ENCODE measurements around the gene TXN2.

The TXN2 gene

GRCh38 chr22:36492109-36492508 is 10.7 kb upstream of the TXN2 start:
- peak overlapping the region; percentile 65 for H3K4me3 ChIP-seq (ENCODE audit: low read length)
- H4K20me1 ChIP-seq (ENCODE audit: control insufficient read depth, insufficient read depth, low read depth, low read length): no peaks in the 10 kb centered on the region
- H3K27me3 ChIP-seq (ENCODE audit: control insufficient read depth, low read length): no peaks in the 10 kb centered on the region
- H3K4me2 ChIP-seq (ENCODE audit: low read length): peak overlapping the region; percentile 81
- H3K9me3 ChIP-seq (ENCODE audit: control insufficient read depth, insufficient read depth, low read length): peaks cover 4% of the 10 kb centered on the region; the same call in 1 of the 2 replicates
- H3K27ac ChIP-seq (ENCODE audit: low read depth, low read length): peak overlapping the region; percentile 88
- H3K9me2 ChIP-seq (replicated peaks; ENCODE audit: control insufficient read depth, low read length): no peaks in the 10 kb centered on the region
- H3K36me3 ChIP-seq (ENCODE audit: control insufficient read depth, low read length): peaks cover 69% of the 10 kb centered on the region
- peaks cover 36% of the 10 kb centered on the region for H3K4me1 ChIP-seq (ENCODE audit: control insufficient read depth, low read length)
- peaks cover 6% of the 10 kb centered on the region; the same call in 1 of the 2 replicates for H3K79me2 ChIP-seq (ENCODE audit: control insufficient read depth, low read length)
- peaks cover 18% of the 10 kb centered on the region for H3F3A ChIP-seq (ENCODE audit: control insufficient read depth, insufficient read depth)
- TF ChIP-seq, protein P1, sequence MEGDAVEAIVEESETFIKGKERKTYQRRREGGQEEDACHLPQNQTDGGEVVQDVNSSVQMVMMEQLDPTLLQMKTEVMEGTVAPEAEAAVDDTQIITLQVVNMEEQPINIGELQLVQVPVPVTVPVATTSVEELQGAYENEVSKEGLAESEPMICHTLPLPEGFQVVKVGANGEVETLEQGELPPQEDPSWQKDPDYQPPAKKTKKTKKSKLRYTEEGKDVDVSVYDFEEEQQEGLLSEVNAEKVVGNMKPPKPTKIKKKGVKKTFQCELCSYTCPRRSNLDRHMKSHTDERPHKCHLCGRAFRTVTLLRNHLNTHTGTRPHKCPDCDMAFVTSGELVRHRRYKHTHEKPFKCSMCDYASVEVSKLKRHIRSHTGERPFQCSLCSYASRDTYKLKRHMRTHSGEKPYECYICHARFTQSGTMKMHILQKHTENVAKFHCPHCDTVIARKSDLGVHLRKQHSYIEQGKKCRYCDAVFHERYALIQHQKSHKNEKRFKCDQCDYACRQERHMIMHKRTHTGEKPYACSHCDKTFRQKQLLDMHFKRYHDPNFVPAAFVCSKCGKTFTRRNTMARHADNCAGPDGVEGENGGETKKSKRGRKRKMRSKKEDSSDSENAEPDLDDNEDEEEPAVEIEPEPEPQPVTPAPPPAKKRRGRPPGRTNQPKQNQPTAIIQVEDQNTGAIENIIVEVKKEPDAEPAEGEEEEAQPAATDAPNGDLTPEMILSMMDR (IDR thresholded peaks at IDR 0.05; ENCODE audit: low read depth, low read length, poor library complexity, severe bottlenecking): no peak
- TF ChIP-seq EZH2phosphoT487 (IDR thresholded peaks at IDR 0.05; ENCODE audit: borderline replicate concordance, low read length): no peak

- no peak for TF ChIP-seq EZH2phosphoT487 (IDR thresholded peaks at IDR 0.05; ENCODE audit: borderline replicate concordance, low read length)
- TF ChIP-seq, protein P1 (IDR thresholded peaks at IDR 0.05; ENCODE audit: low read depth, low read length, poor library complexity, severe bottlenecking): no peak
- no peaks in the 10 kb centered on the region for H3K9me2 ChIP-seq (replicated peaks; ENCODE audit: control insufficient read depth, low read length)
- peaks cover 75% of the 10 kb centered on the region for H3K36me3 ChIP-seq (ENCODE audit: control insufficient read depth, low read length)
- H3K27ac ChIP-seq (ENCODE audit: low read depth, low read length): peak overlapping the region; percentile 88
- H3F3A ChIP-seq (ENCODE audit: control insufficient read depth, insufficient read depth): peaks cover 18% of the 10 kb centered on the region
- H3K27me3 ChIP-seq (ENCODE audit: control insufficient read depth, low read length): no peaks in the 10 kb centered on the region
- peaks cover 36% of the 10 kb centered on the region for H3K4me1 ChIP-seq (ENCODE audit: control insufficient read depth, low read length)
- peak overlapping the region; percentile 81 for H3K4me2 ChIP-seq (ENCODE audit: low read length)
- peak overlapping the region; percentile 65 for H3K4me3 ChIP-seq (ENCODE audit: low read length)
- H3K9me3 ChIP-seq (ENCODE audit: control insufficient read depth, insufficient read depth, low read length): peaks cover 8% of the 10 kb centered on the region; the same call in 1 of the 2 replicates
- peaks cover 6% of the 10 kb centered on the region; the same call in 1 of the 2 replicates for H3K79me2 ChIP-seq (ENCODE audit: control insufficient read depth, low read length)
- H4K20me1 ChIP-seq (ENCODE audit: control insufficient read depth, insufficient read depth, low read depth, low read length): no peaks in the 10 kb centered on the region
Measured at GRCh38 chr22:36491155-36491554, 9.7 kb upstream of the TXN2 start.

- no peak overlapping the region for H3K4me3 ChIP-seq (ENCODE audit: low read length)
- H3K27me3 ChIP-seq (ENCODE audit: control insufficient read depth, low read length): no peaks in the 10 kb centered on the region
- peaks cover 16% of the 10 kb centered on the region for H3F3A ChIP-seq (ENCODE audit: control insufficient read depth, insufficient read depth)
- no peaks in the 10 kb centered on the region for H3K9me2 ChIP-seq (replicated peaks; ENCODE audit: control insufficient read depth, low read length)
- H3K27ac ChIP-seq (ENCODE audit: low read depth, low read length): no peak overlapping the region
- TF ChIP-seq, protein P1 (IDR thresholded peaks at IDR 0.05; ENCODE audit: low read depth, low read length, poor library complexity, severe bottlenecking): peak; percentile 77
- TF ChIP-seq EZH2phosphoT487 (IDR thresholded peaks at IDR 0.05; ENCODE audit: borderline replicate concordance, low read length): no peak
- H4K20me1 ChIP-seq (ENCODE audit: control insufficient read depth, insufficient read depth, low read depth, low read length): no peaks in the 10 kb centered on the region
- peaks cover 51% of the 10 kb centered on the region for H3K36me3 ChIP-seq (ENCODE audit: control insufficient read depth, low read length)
- no peaks in the 10 kb centered on the region for H3K79me2 ChIP-seq (ENCODE audit: control insufficient read depth, low read length)
- H3K9me3 ChIP-seq (ENCODE audit: control insufficient read depth, insufficient read depth, low read length): peaks cover 8% of the 10 kb centered on the region; the same call in 1 of the 2 replicates
- peaks cover 14% of the 10 kb centered on the region for H3K4me1 ChIP-seq (ENCODE audit: control insufficient read depth, low read length)
- no peak overlapping the region for H3K4me2 ChIP-seq (ENCODE audit: low read length)
Measured at GRCh38 chr22:36486619-36487384, 5.4 kb upstream of the TXN2 start.
